PC-9 (cell line): Measurements from ENCODE around the gene ARMC6.

Experiments
- CTCF ChIP-seq: fragments of 200-600 bp; sonication (generic); conservative IDR thresholded peaks from 2 replicates; pipeline ENCODE4 v1.6.1; 2017; ENCODE audit warnings: mixed run types, antibody characterized with exemption, mild to moderate bottlenecking, moderate library complexity
- EZH2 ChIP-seq: fragments of 200-600 bp; sonication (generic); IDR thresholded peaks from 2 replicates; pipeline ENCODE4 v1.8.0; 2017; ENCODE audit warnings: antibody characterized with exemption, low read depth

GRCh38 chr19:19057720-19058119 is 24.3 kb downstream of the ARMC6 start:
- TF ChIP-seq CTCF (no peak), EZH2 (no peak)
